IPS DF 19.7 (cell line): ENCODE data around the gene GRIP1.

Experiments used
- DNase-seq: peaks from one replicate; pipeline ENCODE4 v3.0.0-alpha.2; 2013; ENCODE audit warnings: low read depth, low spot score

The GRIP1 gene

GRCh38 chr12:66647034-66647691, 31.7 kb downstream of the GRIP1 start:
- DNase-seq: no peak

- no peak for DNase-seq
Measured at GRCh38 chr12:66644151-66644550, 34.7 kb downstream of the GRIP1 start.

- no peak for DNase-seq
Measured at GRCh38 chr12:66640691-66641460, 38.0 kb downstream of the GRIP1 start.

DNA sequence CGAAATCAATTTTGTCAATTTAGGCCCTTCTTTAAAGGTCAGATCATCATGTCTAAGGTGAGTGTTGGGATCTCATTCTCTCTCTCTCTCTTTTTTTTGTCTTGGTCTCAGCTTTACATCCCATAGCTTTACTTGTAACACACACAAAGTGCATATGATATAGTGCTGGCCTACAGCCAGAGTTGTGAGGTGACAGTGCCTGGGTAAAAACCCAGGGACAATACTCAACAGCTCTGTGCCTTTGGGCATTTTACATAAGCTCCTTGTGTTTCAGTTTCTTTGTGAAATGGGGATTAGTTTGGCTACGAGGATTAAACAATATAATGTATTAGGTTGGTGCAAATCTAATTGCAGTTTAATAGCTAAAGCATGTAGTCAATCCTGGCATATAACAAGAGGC, 40.2 kb downstream of the GRIP1 start:
- no peak for DNase-seq

- no peak for DNase-seq
Measured at GRCh38 chr12:66637699-66638301, 41.1 kb downstream of the GRIP1 start.

GRCh38 chr12:66636771-66637170, 42.1 kb downstream of the GRIP1 start:
- no peak for DNase-seq

DNA sequence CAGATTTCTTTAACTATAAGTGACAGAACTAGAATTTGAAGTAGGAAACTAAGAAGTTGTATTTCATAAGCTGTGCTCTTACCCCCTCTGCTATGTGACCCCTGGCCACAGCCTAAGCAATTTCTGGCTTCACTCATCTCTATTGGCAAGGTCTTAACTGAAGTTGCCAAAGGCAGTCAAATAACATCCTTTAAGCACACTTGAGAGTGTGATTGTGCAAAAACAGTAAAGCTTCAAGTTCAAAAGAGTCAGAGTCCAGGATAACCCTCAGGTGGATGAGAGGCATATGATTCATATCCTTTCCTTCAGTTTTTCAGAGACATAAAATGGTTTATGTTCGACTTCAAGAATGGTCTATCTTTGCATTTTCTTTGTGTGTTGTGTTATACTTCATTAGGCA, 45.2 kb downstream of the GRIP1 start:
- DNase-seq: no peak

GRCh38 chr12:66629138-66629870, 49.6 kb downstream of the GRIP1 start:
- no peak for DNase-seq

- no peak for DNase-seq
Measured at GRCh38 chr12:66627988-66628317, 50.9 kb downstream of the GRIP1 start.

DNA sequence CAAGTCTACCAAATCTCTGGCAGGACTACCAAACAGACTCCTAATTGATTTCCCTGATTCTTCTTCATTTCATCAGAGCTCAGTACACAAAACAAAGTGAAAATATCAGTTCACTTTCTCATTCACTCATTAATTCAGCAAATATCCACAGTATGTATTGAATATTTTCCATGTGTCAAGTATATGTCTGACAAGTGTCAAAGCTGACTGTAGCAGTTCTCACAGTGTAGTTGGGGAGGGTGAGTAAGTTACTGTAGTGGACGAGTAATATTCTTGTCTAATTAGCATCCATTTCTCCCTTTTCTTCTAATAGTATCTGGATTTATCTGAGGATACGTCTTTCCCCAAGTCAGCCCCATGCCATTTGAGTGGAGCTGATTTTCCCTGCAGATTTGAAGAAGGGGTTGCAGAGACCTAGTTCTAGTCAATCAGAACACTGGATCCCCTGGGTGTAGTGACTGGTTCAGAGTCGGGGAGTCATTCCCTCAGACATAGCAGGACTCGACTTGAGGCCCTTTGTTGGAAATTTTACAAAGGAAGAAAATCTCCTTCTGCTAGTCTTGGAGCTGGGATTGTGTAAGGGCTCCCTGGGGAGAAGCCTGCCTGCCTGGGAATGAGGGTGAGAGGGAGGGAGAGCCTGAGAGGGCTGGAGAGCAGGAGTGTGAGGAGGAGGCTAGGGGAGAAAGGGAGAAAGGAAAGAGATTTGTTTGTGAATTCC, 51.4 kb downstream of the GRIP1 start:
- no peak for DNase-seq

GRCh38 chr12:66624806-66625205, 54.1 kb downstream of the GRIP1 start:
- DNase-seq: no peak

DNA sequence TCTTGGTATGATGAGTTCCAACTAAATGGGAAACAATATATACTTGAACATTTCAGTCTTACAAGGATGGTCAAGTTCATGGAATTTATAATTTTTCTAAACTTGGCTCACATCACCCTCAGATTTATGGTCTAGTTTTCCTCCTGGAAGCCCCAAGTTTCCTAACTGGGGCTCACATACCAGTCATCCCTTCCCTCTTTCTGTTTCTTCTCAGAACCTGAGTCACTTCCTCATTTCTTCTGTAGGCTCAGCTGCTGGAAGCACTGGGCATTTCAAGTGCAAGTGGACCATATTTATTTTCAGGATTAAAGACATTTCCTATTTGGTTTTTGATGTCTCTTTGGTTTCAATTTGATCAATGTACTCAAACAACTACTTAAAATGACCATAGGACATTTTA, 55.4 kb downstream of the GRIP1 start:
- no peak for DNase-seq

DNA sequence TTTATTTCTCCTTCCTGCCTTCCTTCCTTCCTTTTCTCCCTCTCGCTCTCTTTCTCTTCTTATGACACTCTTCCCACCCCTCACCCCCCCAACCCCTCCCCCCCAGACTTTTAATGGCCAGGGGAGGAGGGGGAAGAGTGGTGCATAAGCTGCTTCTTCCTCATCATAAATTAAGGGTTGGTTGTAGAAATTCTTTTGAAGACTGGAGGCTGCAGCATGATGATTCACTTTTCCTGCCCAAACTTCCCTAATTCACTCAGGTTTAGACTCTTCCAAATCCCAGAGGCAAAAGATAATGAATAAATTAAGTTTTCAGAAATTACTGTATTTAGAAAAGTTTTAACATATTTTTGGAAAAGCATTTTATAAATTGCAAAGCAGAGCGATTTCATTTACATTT, 58.2 kb downstream of the GRIP1 start:
- no peak for DNase-seq

DNA sequence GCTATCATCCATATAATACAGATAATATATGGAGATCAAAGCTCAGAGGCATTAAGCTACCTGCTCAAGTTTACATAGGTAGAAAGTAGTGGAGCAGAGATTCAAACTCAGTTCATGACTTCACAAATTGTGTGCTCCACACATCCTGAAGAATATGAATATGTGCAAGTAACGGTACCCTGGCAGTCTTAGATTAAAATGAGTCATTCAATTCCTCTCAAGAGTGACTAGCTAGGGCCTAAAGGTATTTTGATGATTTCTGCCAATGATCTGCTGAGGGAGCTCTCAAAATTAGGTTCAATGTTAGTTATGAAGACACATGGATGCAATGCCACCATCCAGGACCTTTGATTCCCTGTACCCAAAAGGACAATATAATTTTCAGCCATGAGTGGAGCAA, 58.9 kb downstream of the GRIP1 start:
- DNase-seq: no peak

- DNase-seq: no peak
Measured at GRCh38 chr12:66617991-66618390, 60.9 kb downstream of the GRIP1 start.

DNA sequence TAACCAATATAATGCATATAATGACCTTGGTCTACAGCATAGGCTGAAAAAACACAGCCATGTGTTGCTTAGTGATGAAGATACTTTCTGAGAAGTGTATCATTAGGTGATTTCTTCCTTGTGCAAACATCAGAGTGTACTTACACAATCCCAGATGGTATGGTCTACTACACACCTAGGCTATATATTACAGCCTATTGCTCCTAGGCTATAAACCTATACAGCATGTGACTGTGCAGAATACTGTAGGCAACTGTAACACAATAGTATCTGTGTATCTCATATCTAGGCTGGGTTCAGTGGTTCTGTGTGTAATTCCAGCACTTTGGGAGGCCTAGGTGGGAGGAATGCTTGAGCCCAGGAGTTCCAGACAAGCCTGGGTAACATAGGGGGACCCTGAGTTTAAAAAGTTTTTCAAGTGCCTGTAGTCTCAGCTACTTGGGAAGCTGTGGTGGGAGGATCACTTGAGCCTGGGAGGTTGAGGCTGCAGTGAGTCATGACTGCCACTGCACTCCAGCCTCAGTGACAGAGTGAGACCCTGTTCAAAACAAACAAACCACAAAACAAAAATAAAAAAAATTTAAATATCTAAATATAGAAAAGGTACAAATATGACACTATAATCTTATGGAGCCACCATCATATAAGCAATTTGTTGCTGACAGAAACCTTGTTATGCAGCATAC, 66.6 kb downstream of the GRIP1 start:
- no peak for DNase-seq

GRCh38 chr12:66607147-66607546, 71.7 kb downstream of the GRIP1 start:
- DNase-seq: no peak

DNA sequence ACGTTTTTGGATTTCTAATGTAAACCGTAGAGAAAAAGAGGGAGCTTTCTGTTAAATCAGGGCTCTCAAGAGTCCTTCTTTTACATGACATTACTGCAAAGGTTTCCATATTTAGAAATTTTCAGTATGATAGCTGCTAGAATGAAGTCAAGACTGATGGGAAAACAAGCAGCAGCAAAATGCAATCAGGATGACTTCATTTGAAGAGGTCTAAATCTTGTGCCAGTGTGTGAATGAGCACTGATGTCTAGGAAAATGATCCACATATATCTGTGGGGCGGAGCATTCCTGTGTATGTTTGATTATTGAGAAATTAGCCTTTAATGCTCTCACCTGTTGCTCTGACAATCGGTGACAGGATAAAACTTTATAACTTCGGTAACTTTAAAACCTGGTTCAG, 73.6 kb downstream of the GRIP1 start:
- no peak for DNase-seq

- DNase-seq: no peak
Measured at GRCh38 chr12:66603981-66604479, 74.8 kb downstream of the GRIP1 start.

DNA sequence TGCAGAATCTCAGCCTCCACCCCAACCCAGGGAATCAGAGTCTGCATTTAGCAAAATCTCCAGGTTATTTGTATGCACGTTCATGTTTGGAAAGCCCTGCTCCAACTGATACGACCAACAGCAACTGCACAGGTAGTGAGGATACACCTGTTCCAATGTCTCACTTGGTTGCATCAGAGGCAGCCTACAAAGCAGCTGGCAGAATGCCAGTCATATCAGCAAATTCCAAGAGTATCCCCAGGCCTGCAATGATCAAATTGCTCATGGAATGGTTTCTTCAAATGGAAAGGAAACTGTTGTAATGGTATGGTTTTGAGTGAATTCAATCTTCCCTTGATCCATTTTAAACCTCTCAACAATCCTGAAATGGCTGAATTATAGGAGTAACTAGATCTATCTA, 75.4 kb downstream of the GRIP1 start:
- no peak for DNase-seq
